Urinary bladder (tissue), 4 donors: ENCODE results near the gene GABARAP. TPM values are rescaled to one million over a fixed set of nuclear protein-coding genes. Genes with fewer than 3 reads are reported as not detected.

Experiments
- DNase-seq: peaks from one replicate; pipeline ENCODE4 v3.0.0-alpha.2; 2015; ENCODE audit errors: extremely low spot score
- H3K27ac ChIP-seq: one replicate; pipeline ENCODE4 v1.5.1; 2013; ENCODE audit warnings: low read depth, mild to moderate bottlenecking, moderate library complexity
- H3K36me3 ChIP-seq: one replicate; pipeline ENCODE4 v1.6.1; 2013; ENCODE audit warnings: mild to moderate bottlenecking, moderate library complexity; ENCODE audit not compliant: insufficient read depth
- H3K4me1 ChIP-seq: one replicate; pipeline ENCODE4 v1.6.1; 2013; ENCODE audit warnings: mild to moderate bottlenecking, moderate library complexity; ENCODE audit not compliant: insufficient read depth
- H3K4me3 ChIP-seq: one replicate; pipeline ENCODE4 v1.5.1; 2013; ENCODE audit warnings: low read depth, low read length
- WGBS: extraction: QIAGEN DNeasy Blood & Tissue Kit; methylation state at CpG from one replicate; pipeline ENCODE4 v1.1.7; 2013; 5-methylcytosine and 5-hydroxymethylcytosine counted together
- polyA plus RNA-seq: library from polyadenylated mRNA; stranded (reverse); fragments of 200-250 nt; gene quantifications from one replicate; pipeline ENCODE4 v1.2.3, GENCODE V29; 2013
- total RNA-seq: library from RNA; depleted of rRNA; stranded (reverse); fragments of >200 nt; gene quantifications from one replicate; pipeline ENCODE4 v1.2.3, GENCODE V29; 2014
- donor health status: healthy with polysubstance abuse.
- donor health status: healthy.

The GABARAP gene
- total RNA-seq (246 TPM), polyA plus RNA-seq (681 TPM)

DNA sequence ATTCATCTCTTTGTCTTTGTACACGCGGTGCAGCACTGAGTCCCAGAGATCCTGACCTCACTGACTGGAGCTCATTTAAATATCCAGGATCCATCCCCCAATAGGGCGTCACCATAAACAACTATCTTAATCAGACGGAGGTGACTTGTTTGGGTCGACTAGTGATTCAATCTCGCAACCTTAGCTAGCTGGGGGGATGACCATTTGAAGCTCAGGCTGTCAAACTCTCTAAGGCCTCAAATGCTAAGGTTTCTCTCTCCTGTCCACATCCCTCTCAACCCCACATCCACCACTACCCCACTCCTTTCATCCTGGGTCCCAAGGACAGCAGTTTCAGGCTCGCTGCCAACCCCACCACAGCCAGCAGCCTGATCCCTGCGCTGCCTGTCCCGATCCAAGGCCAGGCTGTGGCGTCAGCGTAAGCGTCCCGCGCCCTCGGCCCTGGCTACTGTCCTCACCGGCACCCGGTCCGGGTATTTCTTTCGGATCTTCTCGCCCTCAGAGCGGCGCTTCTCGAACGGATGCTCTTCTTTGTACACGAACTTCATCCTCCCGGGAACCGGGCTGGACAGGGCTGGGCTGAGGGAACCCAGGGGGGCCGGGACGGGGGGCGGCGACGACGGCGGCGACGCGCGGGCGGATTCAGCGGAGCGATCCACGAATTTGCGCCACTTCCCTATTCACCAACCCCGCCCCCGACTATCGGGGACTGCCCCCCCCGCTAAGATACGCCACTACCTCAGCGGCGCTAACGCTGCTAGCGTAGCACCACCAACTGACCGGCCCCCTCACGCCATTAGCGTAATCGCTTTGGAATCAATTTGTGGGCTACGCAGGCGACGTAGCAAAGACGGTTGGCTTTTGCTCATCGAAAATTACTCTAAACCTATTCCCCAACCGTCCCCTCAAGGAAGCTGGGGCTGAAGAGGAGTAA, at the start of gene GABARAP:
Gene GABARAP, minus strand, starts transcription at position 667 of the 934 bp plus-strand sequence. Its CDS starts 119 bp downstream, at position 548.
- DNase-seq, result peak; percentile 92
- under 1% methylated on average over 62 of the region's 62 CpGs for WGBS
- peak within 1 kb of the TSS; percentile 99 for H3K27ac ChIP-seq

DNA sequence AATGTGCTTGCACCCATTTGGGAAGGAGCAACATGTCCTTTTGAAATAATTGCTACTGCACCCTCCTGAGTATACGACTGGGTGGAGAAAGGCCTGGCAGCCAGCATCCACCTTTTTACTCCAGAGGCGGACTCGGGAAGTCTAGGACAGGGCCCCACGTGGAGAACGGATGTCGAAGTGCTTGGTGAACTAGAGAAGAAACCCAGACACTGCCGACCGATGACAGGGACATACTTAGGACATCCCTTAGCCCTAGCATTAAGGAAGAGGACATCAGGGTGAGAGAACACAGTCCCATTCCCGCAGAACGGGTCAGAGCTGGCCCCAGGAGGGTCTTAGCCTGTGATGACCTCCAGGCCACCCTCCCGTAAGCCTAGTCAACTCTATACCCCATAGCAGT, 48.4 kb upstream of the GABARAP start:
- Histone ChIP-seq H3K36me3 (no peaks in the 10 kb centered on the region), H3K27ac (no peak overlapping the region), H3K4me3 (no peak overlapping the region), H3K4me1 (no peaks in the 10 kb centered on the region)
- 57% methylated on average over 11 of the region's 11 CpGs for WGBS
- no peak for DNase-seq

More for the DNA sequence above, at the start of gene GABARAP:
- H3K4me3 ChIP-seq, result peak within 1 kb of the TSS; percentile 80
- H3K4me1 ChIP-seq, result no peaks in the 10 kb centered on the region
- no peaks in the 10 kb centered on the region for H3K36me3 ChIP-seq

DNA sequence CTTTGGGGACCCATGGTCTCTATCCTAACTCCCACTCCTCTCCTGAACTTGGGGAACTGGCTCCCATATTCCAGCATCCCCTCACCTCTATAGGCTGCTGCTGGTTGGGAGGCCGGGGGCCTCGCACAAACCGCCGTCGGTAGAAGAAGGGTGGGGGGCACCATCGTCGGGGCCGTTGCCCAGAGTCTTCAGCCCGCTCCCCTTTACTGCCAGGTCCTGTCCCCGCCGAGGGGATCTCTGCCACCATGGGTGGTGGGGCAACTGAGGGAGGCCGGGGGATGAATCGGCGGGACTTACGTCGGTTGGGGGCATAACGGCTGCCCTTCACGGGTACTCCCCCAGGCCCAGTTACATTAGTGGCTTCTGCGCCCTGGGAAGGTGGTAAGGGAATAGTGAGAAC, 47.9 kb upstream of the GABARAP start:
- Histone ChIP-seq H3K4me1 (no peaks in the 10 kb centered on the region), H3K36me3 (no peaks in the 10 kb centered on the region), H3K27ac (no peak overlapping the region), H3K4me3 (no peak overlapping the region)
- WGBS, result 86% methylated on average over 19 of the region's 19 CpGs
- no peak for DNase-seq

DNA sequence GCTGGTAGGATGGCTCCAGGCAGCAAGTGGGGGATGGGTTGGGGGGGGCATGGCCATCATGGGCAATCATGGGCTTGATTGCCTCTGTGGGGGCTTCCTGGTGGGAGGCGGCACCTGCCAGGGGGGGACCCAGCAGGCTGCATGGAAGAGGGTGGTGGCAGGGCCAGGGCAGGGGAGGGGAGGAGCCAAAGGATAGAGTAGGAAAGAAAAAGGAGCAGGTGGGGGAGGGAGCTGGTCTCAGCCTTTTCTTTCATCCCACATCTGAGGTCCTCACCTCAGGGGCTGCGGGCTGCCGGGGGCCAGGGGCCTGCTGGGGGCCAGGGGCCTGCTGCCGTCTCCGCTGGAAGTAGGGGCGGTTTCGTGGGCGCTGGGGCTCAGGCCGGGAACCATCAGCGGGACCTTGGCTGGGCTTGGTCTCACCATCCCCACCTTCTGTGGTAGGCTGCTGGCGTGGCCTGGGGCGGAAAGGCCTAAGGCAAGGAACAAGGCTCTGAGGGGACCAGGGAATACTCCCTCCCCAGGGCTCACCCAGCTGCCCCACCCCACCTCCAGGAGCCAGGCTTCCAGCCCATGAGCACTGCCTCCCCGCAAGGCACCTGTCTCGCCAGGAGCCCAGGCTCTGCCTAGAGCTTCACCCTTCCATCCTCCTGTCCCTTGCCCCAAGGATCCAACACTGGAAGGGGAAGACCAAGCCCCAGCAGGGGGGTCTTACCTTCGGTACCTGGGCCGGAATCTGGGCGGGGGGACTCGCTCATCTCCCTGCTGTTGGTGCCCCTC, 47.2 kb upstream of the GABARAP start:
- Histone ChIP-seq H3K36me3 (no peaks in the 10 kb centered on the region), H3K4me3 (no peak overlapping the region), H3K27ac (no peak overlapping the region), H3K4me1 (no peaks in the 10 kb centered on the region)
- DNase-seq, result no peak
- 73% methylated on average over 18 of the region's 18 CpGs for WGBS

DNA sequence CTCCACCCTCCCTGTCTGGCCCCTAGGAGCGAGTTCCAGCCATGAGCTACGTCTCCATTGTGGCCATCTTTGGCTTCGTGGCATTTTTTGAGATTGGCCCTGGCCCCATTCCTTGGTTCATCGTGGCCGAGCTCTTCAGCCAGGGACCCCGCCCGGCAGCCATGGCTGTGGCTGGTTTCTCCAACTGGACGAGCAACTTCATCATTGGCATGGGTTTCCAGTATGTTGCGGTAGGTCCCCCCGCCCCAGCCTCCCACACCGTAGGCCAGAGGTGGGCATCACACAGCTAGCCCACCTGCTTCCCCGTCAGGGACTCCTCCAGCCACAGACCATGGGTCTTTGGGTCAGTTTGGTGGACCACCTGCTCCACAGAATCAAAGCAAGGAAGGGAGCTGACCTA, 43.4 kb upstream of the GABARAP start:
- Histone ChIP-seq H3K4me1 (no peaks in the 10 kb centered on the region), H3K27ac (no peak overlapping the region), H3K36me3 (no peaks in the 10 kb centered on the region), H3K4me3 (no peak overlapping the region)
- no peak for DNase-seq
- WGBS, result 84% methylated on average over 12 of the region's 12 CpGs

DNA sequence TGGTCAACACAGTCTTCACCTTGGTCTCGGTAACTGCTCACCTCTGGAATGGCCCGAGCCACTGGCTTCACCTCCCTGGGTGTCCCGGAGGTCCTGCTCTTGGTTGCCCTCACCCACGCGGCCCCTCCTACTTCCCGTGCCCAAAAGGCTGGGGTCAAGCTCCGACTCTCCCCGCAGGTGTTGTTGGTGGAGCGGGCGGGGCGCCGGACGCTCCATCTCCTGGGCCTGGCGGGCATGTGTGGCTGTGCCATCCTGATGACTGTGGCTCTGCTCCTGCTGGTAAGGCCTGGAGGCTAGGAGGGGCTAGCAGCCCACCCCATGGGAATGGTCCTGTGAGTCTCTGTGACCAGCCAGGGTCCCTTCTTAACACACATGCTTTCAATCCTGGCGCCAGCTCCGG, 42.7 kb upstream of the GABARAP start:
- 94% methylated on average over 16 of the region's 16 CpGs for WGBS
- no peak overlapping the region for H3K27ac ChIP-seq
- H3K36me3 ChIP-seq, result no peaks in the 10 kb centered on the region
- DNase-seq, result no peak
- H3K4me1 ChIP-seq, result no peaks in the 10 kb centered on the region
- no peak overlapping the region for H3K4me3 ChIP-seq

DNA sequence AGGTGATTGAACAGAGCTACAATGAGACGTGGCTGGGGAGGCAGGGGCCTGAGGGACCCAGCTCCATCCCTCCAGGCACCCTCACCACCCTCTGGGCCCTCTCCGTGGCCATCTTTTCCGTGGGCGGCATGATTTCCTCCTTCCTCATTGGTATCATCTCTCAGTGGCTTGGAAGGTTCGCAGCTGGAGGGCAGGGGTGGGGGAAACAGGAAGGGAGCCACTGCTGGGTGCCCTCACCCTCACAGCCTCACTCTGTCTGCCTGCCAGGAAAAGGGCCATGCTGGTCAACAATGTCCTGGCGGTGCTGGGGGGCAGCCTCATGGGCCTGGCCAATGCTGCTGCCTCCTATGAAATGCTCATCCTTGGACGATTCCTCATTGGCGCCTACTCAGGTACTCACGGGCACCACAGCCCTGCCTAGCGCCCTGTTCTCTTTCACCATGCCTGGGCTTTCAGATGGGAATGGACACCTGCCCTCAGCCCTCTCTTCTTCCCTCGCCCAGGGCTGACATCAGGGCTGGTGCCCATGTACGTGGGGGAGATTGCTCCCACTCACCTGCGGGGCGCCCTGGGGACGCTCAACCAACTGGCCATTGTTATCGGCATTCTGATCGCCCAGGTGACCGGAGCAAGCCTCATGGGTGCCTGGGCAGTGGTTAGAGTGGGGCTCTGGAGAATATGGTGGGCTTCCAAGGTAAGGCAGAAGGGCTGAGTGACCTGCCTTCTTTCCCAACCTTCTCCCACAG, 41.4 kb upstream of the GABARAP start:
- Histone ChIP-seq H3K4me1 (no peaks in the 10 kb centered on the region), H3K4me3 (no peak overlapping the region), H3K27ac (no peak overlapping the region), H3K36me3 (no peaks in the 10 kb centered on the region)
- DNase-seq, result no peak
- 79% methylated on average over 18 of the region's 18 CpGs for WGBS

DNA sequence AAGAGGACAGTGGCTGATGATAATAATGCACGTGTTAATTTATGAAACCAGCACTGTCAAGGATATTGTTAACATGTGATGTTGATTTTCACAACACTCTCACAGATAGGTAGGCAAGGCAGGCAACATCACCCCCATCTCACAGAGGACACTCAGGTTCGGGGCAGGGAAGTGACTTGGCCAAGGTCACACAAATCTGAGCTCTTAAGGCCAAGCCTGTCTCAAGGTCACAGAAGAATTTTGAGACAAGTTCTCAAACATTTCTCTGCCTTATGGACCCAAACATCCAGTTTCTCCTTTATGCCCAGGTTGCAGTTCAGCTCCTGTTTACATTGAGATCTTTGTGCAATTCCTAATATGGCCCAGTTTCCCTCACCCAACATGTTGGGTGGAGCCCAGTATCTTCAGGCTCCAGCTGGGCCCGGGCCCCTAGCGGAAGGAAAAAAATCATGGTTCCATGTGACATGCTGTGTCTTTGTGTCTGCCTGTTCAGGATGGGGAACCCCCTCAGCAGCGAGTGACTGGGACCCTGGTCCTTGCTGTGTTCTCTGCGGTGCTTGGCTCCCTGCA, 40.6 kb upstream of the GABARAP start:
- no peak overlapping the region for H3K27ac ChIP-seq
- 38% methylated on average over 6 of the region's 6 CpGs for WGBS
- no peak for DNase-seq

DNA sequence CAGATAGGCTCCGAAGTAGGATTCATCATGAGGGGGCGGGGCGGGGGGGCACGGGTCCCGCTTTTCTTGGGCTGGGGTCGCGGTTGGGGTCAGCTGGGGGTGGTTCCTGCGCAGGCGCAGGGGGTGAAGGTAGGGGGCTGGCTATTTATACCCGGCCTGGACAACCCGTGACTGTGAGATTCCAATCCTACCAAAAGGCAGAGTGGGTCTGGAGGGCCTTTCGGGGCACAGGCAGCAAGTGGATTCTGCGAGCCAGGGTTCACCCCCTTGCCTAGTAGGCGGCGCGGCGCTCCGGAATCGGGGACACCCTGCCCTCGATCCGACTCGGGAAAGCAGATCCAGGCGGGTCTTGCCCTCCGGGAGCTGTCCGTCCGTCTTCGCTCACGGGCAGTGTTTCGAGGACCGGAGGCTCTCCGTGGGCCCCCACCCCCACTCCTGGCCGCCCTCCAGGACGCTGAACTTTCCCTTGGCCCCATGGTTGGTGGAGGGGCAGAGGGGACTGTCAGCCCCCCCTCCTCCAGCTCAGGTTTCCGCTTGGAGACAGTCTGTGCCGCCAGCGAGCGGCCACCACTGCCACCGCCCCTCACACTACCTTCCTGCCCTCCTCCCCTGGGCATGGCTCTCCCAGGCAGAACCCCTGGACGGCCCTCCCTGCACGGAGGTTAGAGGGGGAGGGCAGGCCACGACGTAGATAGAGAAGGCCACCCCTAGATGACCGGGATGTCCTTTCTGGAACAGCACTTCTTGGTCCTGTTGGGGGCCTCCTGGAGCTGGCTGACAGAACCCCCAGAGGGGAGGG, 39.9 kb upstream of the GABARAP start:
- H3K27ac ChIP-seq, result no peak overlapping the region
- H3K4me1 ChIP-seq, result no peaks in the 10 kb centered on the region
- H3K4me3 ChIP-seq, result peak overlapping the region; percentile 45
- DNase-seq, result no peak
- 2% methylated on average over 43 of the region's 43 CpGs for whole genome bisulfite sequencing
- H3K36me3 ChIP-seq, result no peaks in the 10 kb centered on the region

More for the DNA sequence above, 40.6 kb upstream of the GABARAP start:
- Histone ChIP-seq H3K4me1 (no peaks in the 10 kb centered on the region), H3K4me3 (no peak overlapping the region), H3K36me3 (no peaks in the 10 kb centered on the region)

DNA sequence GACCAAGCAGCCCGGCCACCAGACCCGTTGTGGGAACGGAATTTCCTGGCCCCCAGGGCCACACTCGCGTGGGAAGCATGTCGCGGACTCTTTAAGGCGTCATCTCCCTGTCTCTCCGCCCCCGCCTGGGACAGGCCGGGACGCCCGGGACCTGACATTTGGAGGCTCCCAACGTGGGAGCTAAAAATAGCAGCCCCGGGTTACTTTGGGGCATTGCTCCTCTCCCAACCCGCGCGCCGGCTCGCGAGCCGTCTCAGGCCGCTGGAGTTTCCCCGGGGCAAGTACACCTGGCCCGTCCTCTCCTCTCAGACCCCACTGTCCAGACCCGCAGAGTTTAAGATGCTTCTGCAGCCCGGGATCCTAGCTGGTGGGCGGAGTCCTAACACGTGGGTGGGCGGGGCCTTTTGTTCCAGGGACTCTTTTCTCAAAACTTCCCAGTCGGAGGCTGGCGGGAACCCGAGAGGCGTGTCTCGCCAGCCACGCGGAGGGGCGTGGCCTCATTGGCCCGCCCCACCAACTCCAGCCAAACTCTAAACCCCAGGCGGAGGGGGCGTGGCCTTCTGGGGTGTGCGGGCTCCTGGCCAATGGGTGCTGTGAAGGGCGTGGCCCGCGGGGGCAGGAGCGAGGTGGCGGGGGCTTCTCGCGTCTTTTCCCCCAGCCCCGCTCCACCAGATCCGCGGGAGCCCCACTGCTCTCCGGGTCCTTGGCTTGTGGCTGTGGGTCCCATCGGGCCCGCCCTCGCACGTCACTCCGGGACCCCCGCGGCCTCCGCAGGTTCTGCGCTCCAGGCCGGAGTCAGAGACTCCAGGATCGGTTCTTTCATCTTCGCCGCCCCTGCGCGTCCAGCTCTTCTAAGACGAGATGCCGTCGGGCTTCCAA, 39.1 kb upstream of the GABARAP start, which contains the start of gene SLC2A4:
Gene SLC2A4, plus strand, starts transcription at position 645 of the 879 bp plus-strand sequence. Its CDS starts 217 bp downstream, at position 862.
- Histone ChIP-seq H3K36me3 (no peaks in the 10 kb centered on the region), H3K27ac (peak within 1 kb of the TSS; percentile 62), H3K4me3 (peak within 1 kb of the TSS; percentile 45), H3K4me1 (no peaks in the 10 kb centered on the region)
- WGBS, result under 1% methylated on average over 71 of the region's 71 CpGs
- DNase-seq, result peak; percentile 79

DNA sequence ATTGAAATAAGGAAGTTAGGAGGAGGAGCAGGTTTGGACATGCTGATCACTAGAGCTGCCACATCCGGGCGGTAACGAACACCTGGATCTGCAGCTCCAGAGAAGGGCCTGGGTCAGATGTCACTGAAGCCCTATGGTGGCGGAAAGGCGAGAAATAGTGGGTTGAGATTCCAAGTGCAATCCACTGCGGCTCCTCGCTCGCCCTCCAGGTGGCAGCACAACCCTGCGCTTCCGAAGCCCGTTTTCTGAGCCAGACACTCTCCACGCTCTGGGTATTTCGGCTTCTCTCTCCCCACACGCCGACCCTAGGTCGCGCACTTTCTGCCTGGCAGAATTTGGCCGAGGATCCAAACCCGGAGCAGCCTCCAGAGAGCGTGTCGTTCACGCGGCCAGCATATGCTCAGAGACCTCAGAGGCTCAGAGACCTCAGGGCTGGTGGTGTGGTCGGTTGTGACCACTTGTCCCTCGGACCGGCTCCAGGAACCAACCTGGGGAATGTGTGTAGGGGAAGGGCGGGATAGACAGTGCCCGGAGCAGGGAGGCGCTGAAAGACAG, 38.3 kb upstream of the GABARAP start:
- peak; percentile 71 for DNase-seq
- under 1% methylated on average over 29 of the region's 29 CpGs for WGBS
- H3K4me3 ChIP-seq, result peak overlapping the region; percentile 29
- H3K4me1 ChIP-seq, result no peaks in the 10 kb centered on the region
- H3K36me3 ChIP-seq, result no peaks in the 10 kb centered on the region
- peak overlapping the region; percentile 62 for H3K27ac ChIP-seq
